Ascending aorta (tissue), 2 donors: ENCODE data around the gene ZNF524. TPM values are rescaled to one million over a fixed set of nuclear protein-coding genes. Genes with fewer than 3 reads are reported as not detected.
"Not testable (repeated sequence)": the region's sequence is repeated elsewhere in the genome, so short reads cannot be mapped to it uniquely, and the experiment has no call there.

ENCODE experiments used
- DNase-seq, 2 donors: peaks; one replicate each; pipeline ENCODE4 v3.0.0-alpha.2; 2019; ENCODE audit warnings: low spot score in 2 of 2
- H3K27ac ChIP-seq, 2 donors: fragments of 200-600 bp; sonication (generic); one replicate each; pipeline ENCODE4 v1.5.1; 2016 to 2017; ENCODE audit warnings: mild to moderate bottlenecking in 1 of 2
- H3K27me3 ChIP-seq: fragments of 200-600 bp; sonication (generic); one replicate; pipeline ENCODE4 v1.5.1; 2017
- H3K36me3 ChIP-seq, 2 donors: fragments of 200-600 bp; sonication (generic); one replicate each; pipeline ENCODE4 v1.5.1; 2016
- H3K4me1 ChIP-seq, 2 donors: fragments of 200-600 bp; sonication (generic); one replicate each; pipeline ENCODE4 v1.5.1; 2016 to 2017; ENCODE audit warnings: mild to moderate bottlenecking in 1 of 2
- H3K4me3 ChIP-seq, 2 donors: fragments of 200-600 bp; sonication (generic); one replicate each; pipeline ENCODE4 v1.5.1; 2016 to 2017; ENCODE audit warnings: mild to moderate bottlenecking in 1 of 2
- H3K9me3 ChIP-seq, 2 donors: fragments of 200-600 bp; sonication (generic); one replicate each; pipeline ENCODE4 v1.5.1; 2016
- CTCF ChIP-seq, 3 experiments: fragments of 200-600 bp in 2 of 3; fragments of 450-650 bp in 1 of 3; sonication (generic) in 2 of 3; IDR thresholded peaks; one replicate each; pipeline ENCODE4 v1.5.1; 2016 to 2019; ENCODE audit warnings: antibody characterized with exemption in 3 of 3, mild to moderate bottlenecking in 1 of 3, moderate library complexity in 1 of 3
- intact Hi-C: fragments of 100-400 bp; cut with DNase I; formaldehyde crosslinking; loops from one replicate; pipeline ENCODE4 v1.15.1; 2023
- total RNA-seq: library from RNA; depleted of rRNA; stranded (reverse); fragments of >200 nt; gene quantifications from one replicate; pipeline ENCODE4 v1.1.0, GENCODE V29; 2016

ZNF524 gene
- total RNA-seq, 1 donor from 2014 or later = 28.6 TPM

DNA sequence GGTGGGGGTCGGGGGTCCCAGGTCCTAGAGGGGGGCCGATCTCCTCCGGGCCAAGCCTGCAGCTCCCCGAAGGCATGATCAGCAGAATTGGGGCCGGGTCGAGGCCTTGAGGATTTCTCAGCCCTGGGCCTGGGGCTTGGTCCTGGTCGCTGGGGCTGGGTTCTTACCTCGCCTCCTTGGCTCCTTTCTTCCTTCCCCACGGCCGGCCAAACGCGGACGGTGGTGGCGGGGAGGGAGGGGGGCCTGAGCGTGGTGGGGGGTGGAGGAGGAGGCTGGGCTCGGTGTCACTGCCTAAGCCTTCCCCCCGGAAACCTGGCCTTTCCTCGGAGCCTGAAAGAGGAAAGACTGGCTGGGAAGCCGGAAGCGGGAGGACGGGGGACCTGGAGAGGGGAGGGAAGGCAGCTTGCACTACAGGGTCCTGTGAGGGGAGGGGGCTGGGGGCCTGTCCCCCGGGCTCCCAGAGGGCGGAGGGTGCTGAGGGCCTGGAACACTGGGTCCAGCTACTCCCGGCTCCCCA lies 19.4 kb upstream of the ZNF524 start, which contains the start of gene ZNF579:
Gene ZNF579 (minus strand): TSS at position 221 of the 517 bp plus-strand sequence. CDS start 1,209 bp downstream, outside the sequence.
- peaks cover 16 to 22% of the 10 kb centered on the region in 2 donors for H3K36me3 ChIP-seq
- intact Hi-C loops = loop anchor here (1.0 to 10.0 kb wide), 6 partner anchors 18 to 196 kb away; partner anchors contain the start of genes FIZ1, RPL28, TMEM238 and ZNF784
- TF ChIP-seq CTCF (IDR thresholded peaks at IDR 0.05) = no peak
- H3K27ac ChIP-seq = peak within 1 kb of the TSS; percentile 89 to 92
- H3K27me3 ChIP-seq = no peaks in the 10 kb centered on the region
- DNase-seq = peak; percentile 32 to 89
- peak within 1 kb of the TSS; percentile 67 to 85 for H3K4me3 ChIP-seq
- H3K9me3 ChIP-seq = no peaks in the 10 kb centered on the region
- H3K4me1 ChIP-seq = peaks cover 2 to 8% of the 10 kb centered on the region in 2 donors

- Histone ChIP-seq H3K9me3 (no peaks in the 10 kb centered on the region), H3K4me3 (peak overlapping the region; percentile 67 to 85), H3K4me1 (peaks cover 5 to 13% of the 10 kb centered on the region in 2 donors), H3K27ac (peak overlapping the region; percentile 89 to 92), H3K27me3 (no peaks in the 10 kb centered on the region), H3K36me3 (peaks cover 16 to 22% of the 10 kb centered on the region in 2 donors)
- DNase-seq = no peak
- no peak for TF ChIP-seq CTCF (IDR thresholded peaks at IDR 0.05)
- intact Hi-C loops = loop anchor here (2.0 to 10.0 kb wide), 4 partner anchors 18 to 196 kb away; partner anchors contain the start of genes FIZ1, RPL28, TMEM238 and ZNF784
These were observed 18.8 kb upstream of the ZNF524 start for GRCh38 chr19:55581145-55581822.

DNA sequence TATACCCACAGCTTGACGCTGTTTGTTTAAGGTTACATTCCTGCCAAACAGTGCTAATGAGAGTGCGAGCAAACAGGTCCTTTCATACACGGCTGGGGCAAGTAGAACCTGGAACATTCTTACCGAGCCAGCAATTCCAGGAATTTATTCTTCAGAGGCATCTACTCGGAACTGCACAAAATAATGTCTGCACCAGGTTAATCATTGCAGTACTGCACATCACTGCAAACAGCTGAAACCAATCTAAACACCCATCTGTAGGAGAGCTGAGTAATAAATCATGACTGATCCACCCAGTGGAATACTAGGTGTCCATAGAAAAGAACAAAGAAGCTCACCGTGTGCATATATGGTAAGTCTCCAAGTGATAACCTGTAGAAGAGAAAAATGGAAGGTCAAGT lies 18.3 kb upstream of the ZNF524 start:
- Histone ChIP-seq H3K27me3 (no peaks in the 10 kb centered on the region), H3K9me3 (no peaks in the 10 kb centered on the region), H3K36me3 (peaks cover 16 to 22% of the 10 kb centered on the region in 2 donors), H3K4me3 (peak overlapping the region in 1 of 2 donors; percentile 85), H3K4me1 (peaks cover 9 to 18% of the 10 kb centered on the region in 2 donors), H3K27ac (no peak overlapping the region)
- TF ChIP-seq CTCF (IDR thresholded peaks at IDR 0.05) = no peak
- intact Hi-C loops = loop anchor here (2.0 to 10.0 kb wide), 4 partner anchors 17 to 197 kb away; partner anchors contain the start of genes FIZ1, RPL28, TMEM238 and ZNF784
- DNase-seq = no peak

- H3K27me3 ChIP-seq, H3K4me3 ChIP-seq, H3K9me3 ChIP-seq, H3K27ac ChIP-seq, DNase-seq: not testable (repeated sequence)
- Histone ChIP-seq H3K4me1 (peaks cover 14 to 21% of the 10 kb centered on the region in 2 donors), H3K36me3 (peaks cover 16 to 18% of the 10 kb centered on the region in 2 donors)
- intact Hi-C loops = loop anchor here (10.0 kb wide), 1 partner anchor 197 kb away; the partner anchor contains the start of genes RPL28 and TMEM238
These were observed 17.8 kb upstream of the ZNF524 start for GRCh38 chr19:55582284-55582683.

DNA sequence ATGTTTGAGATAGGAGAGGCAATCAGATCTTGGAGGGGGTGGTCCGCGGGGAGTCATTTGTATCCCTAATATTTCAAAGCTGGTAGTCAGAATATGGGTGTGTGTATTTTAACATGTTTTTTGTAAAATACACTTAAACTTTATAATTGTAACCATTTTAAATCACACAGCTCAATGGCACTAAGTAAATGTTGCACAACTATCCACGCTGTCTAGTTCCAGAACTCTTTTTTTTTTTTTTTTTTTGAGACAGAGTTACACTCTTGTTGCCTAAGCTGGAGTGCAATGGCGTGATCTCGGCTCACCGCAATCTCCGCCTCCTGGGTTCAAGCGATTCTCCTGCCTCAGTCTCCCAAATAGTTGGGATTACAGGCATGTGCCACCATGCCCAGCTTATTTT lies 16.2 kb upstream of the ZNF524 start:
- not testable (repeated sequence) for DNase-seq, H3K27ac ChIP-seq, H3K27me3 ChIP-seq, H3K9me3 ChIP-seq, H3K36me3 ChIP-seq, H3K4me3 ChIP-seq
- H3K4me1 ChIP-seq = peaks cover 14 to 21% of the 10 kb centered on the region in 2 donors
- intact Hi-C loops = loop anchor here (10.0 kb wide), 1 partner anchor 199 kb away; the partner anchor contains the start of genes RPL28 and TMEM238

GRCh38 chr19:55584871-55585270 lies 15.2 kb upstream of the ZNF524 start:
- Histone ChIP-seq H3K27ac (no peak overlapping the region), H3K4me3 (no peak overlapping the region), H3K9me3 (no peaks in the 10 kb centered on the region), H3K4me1 (peaks cover 14 to 21% of the 10 kb centered on the region in 2 donors), H3K36me3 (no peaks in the 10 kb centered on the region), H3K27me3 (no peaks in the 10 kb centered on the region)
- intact Hi-C loops = loop anchor here (10.0 kb wide), 1 partner anchor 200 kb away; the partner anchor contains the start of genes RPL28 and TMEM238
- TF ChIP-seq CTCF (IDR thresholded peaks at IDR 0.05) = no peak
- no peak for DNase-seq
